ENCODE results near the gene FILIP1L. TPM values are rescaled to one million over a fixed set of nuclear protein-coding genes. Genes with fewer than 3 reads are reported as not detected.

The FILIP1L gene
- total RNA-seq, 1 donor from 2014 or later: 111 TPM

GRCh38 chr3:99892332-99892731 lies 222.0 kb downstream of the FILIP1L start:
- DNase-seq (ENCODE audit: low read depth): no peak

- no peak for DNase-seq (ENCODE audit: low read depth)
These were observed 222.6 kb downstream of the FILIP1L start for GRCh38 chr3:99891610-99892285.

GRCh38 chr3:99885851-99886250 lies 228.4 kb downstream of the FILIP1L start:
- DNase-seq (ENCODE audit: low read depth): no peak

DNA sequence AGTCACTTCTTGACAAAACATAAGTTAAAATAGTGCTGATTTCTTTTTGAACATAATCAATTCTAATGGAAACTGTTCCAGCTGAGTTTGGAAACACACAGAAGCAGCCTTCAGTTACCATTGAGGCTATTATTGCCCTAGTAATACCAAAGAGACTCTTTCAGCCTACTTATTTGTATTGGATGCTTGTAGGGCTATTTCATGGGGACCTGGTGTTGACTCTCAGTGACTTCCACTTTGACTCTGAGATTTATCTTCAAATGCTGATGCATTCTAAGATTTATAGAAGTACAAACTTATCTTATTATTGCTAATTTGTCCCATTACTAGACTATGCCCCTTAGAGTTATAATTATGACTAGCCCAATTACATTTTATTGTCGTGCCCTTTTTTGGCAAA lies 229.2 kb downstream of the FILIP1L start:
- DNase-seq (ENCODE audit: low read depth): no peak

DNA sequence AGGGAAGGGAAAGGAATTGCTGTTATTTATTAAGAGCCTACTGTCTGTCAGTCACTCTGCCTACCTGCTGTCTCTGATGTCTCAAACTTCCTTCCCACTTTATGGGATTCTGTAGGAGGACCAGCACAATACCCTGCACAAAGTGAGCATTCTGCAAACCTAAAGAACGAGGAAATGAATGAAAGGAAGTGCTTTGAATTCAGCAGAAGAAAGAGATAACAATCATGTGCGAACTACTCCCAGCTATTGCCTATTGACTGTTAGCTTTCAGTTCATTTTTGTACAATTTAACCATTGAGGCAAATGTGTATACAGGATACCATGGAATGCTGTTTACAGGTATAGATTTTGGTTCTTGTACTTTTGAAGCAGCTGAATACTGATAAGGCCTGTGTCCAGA lies 229.8 kb downstream of the FILIP1L start:
- no peak for DNase-seq (ENCODE audit: low read depth)

DNA sequence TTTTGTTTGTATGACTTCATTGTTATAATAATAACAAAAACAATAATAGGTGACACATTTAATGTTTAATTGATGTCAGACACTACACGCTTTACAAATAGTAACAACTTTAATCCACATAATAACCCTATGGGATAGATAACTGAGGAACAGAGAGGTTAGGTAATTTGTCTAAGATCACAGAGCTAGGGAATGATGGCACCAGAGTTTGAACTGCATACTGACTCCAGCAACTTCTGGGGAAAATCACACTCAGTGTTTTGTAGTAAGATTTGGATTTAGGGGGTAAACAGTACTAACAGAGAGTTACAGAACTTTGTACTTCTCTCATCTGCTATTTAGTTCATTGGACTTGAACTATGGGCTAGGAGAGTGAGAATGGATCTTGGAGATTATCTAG lies 230.6 kb downstream of the FILIP1L start:
- DNase-seq (ENCODE audit: low read depth): no peak

- no peak for DNase-seq (ENCODE audit: low read depth)
These were observed 231.2 kb downstream of the FILIP1L start for GRCh38 chr3:99883138-99883461.

GRCh38 chr3:99882436-99883137 lies 231.7 kb downstream of the FILIP1L start:
- no peak for DNase-seq (ENCODE audit: low read depth)

DNA sequence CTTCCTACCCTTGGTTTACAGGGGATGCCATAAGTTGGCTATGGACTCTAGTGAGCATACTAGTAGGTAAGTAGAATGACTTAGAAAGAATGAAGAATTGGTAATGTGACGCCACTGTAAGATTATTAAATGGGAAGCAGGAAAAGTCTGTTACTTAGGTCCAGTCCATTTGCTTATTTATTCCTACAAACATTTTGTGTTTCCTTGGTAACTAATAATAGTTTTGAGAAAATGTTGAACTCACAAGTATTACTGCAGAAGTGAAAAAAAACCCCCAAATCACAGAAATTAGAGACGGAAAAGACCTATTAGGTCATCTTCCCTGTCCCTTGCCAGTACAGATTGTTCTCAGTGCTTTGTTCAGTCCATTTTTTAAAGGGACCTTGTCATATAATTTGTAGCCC lies 233.2 kb downstream of the FILIP1L start:
- no peak for DNase-seq (ENCODE audit: low read depth)

DNA sequence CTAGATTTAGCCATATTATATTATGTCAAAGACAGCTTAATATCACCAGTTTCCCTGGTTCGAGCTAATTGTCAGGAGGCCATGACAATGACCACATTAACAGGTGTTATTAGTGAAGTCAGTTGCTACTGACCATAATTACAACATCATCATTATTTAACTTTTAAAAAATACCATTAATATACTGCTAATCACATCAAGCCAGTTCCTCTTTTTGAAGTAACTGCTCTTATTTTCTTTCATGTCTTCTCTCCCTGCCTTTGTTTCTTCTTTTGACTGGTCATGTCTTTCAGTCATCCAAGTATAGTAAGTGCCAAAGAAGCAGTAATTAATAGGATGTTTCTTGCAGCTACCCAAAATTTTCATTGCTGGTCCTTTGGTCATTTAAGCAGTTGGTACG lies 235.0 kb downstream of the FILIP1L start:
- DNase-seq (ENCODE audit: low read depth): no peak

GRCh38 chr3:99878005-99878404 lies 236.3 kb downstream of the FILIP1L start:
- DNase-seq (ENCODE audit: low read depth): peak; percentile 87

- no peak for DNase-seq (ENCODE audit: low read depth)
These were observed 237.2 kb downstream of the FILIP1L start for GRCh38 chr3:99877031-99877579.

DNA sequence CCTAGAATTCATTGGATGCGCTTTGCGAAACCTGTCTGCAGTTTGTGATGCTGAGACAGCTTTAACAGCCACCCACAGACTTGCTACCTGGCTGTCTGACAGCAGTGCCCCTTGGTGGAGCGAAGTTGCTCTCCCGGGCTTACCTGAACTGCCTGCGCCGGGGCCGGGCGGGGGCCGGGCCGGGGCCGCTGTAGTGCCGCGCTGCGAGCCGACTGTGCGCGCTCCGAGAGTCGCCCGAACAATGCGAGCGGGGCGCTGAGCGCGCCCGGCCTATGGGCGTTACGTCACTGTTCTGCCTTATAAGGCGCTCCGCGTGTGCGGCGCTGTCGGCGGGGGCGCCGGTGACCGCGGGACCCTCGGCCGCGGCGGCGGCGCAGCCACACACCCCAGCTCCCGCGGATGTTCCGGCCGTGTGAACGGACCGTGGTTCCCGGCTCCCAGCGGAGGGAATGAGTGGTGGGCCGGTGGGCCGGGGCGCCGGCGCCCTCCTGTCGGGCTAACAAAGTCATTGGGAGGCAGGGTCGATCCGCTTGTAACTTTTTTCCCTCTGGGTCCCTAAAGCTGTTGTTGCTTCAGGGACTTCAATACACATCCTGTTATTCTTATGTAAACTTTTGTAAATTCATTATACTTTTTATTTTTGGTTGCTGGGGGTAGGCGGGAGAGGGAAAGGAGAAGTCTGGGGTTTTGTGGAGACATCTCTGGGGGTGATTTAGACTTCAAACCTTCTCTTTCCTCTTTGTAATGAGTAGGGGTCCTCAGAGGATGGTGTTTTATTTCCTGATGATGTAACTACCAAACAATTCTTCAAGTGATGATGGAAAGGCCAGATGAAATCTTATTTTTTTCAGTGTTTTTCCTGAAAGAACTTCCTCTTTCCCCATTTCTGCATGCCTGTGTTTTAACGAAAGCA lies 238.1 kb downstream of the FILIP1L start:
- DNase-seq (ENCODE audit: low read depth): peak; percentile 40

DNA sequence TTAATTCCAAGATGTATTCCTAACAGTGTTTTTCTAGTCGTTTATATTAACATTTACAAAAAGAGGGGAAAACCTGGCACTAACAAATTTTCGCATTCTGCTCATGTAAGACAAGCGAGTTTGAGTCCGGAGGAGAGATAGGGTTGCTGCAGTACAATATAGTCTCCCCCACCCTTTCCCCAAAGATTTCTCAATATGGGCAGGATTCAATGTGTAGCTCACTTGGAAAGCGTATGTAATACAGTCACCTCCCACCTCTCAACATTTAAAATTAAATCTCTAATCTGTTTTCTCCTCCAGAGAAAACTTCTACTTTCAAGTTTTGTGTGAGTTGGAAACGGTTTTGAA lies 238.7 kb downstream of the FILIP1L start:
- DNase-seq (ENCODE audit: low read depth): peak; percentile 41

DNA sequence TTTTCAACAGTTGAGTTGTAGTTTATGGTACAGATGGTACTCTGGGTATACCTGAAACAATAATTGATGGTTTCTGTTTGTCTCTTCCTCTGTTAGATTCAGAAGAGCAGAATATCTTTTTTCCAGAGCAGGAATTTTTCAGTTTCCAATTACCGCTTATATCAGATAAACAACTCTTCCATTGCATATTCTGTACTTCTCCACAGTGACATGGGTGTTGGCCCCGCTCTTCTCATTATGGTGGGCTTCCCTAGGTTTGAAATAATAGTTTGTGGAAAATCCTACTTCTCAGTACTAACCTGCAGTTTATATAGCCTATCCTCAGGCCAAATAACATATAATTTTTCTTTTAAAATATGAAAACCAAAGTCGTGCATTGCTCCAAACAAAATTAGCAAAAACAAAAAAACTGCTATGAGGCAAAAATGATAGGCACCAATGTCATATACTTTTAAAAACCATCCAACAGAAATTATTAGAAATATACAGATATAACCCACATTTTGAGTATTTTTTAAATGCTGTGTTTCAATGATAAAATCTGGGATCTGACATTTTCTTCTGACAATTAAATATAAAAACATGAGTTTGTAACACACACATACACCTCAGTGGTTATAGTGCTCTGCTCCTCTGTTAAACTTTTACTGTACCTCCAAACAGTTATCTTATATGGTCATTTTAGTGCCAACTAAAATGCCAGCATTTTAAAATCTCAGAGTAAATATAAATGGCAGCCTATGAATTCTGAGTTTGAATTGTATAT lies 239.9 kb downstream of the FILIP1L start:
- DNase-seq (ENCODE audit: low read depth): no peak

DNA sequence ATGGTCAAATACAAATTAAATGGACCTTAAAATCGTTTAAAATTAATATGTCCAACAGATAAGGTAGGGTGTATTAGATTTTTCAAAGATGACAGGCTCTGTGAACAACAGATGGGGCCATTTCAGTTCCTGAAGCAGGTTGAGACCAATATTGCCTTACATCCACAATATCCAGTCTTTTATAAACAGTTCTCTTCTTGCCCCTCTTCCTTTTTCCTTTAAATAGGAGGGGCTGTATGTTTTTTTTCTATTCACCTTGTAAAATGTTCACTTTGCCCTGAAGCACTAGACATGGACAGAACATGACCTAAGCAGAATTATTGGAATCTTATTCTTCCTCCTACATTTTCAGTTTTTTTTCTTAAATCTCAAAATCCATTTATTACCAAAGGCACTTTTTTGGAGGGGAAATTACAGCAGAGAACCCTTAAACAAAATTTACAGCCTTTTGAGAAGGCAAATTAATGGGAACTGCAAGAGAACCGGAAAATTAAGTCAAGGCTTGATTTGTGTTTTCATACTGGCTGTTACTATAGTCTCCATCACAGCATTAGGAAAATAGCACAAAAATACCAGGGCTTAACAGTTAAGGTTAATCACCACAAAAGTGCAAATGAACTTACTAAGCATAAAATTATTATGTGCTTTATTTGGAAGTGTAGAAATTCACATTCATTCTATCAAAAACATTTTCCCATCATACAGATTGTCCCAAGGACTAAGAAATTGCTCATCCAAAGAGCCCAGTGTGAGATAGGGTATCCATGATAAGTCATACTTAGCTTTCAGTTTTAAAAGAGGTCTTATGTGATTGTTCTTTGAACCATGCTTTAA lies 240.8 kb downstream of the FILIP1L start:
- DNase-seq (ENCODE audit: low read depth): no peak

- DNase-seq (ENCODE audit: low read depth): no peak
These were observed 241.4 kb downstream of the FILIP1L start for GRCh38 chr3:99872923-99873254.

GRCh38 chr3:99871231-99872045 lies 242.9 kb downstream of the FILIP1L start:
- peak; percentile 42 for DNase-seq (ENCODE audit: low read depth)

GRCh38 chr3:99870712-99871111 lies 243.6 kb downstream of the FILIP1L start:
- DNase-seq (ENCODE audit: low read depth): no peak

DNA sequence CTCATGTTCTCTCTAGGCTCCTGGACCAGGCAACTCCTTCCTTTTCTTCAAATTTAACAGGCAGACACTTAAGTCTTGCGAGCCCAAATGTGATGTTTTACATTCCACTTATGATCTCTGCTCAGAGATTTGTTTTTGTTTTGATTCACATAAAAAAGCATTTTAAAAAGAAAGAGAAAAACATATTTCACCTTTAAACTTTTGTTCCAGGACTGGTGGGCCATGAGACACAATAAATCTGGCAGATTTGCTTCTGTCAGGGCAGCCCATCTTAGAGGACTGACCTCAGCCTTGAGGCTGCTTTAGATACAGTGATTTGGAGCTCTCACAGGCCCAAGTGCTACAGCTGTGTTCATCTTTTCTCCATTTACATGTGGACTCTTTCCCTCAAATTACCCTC lies 244.7 kb downstream of the FILIP1L start:
- DNase-seq (ENCODE audit: low read depth): no peak
